Breast epithelium (tissue), 3 donors: Measurements from ENCODE around the gene MAGT1.

Experiments
- POLR2A ChIP-seq: fragments of 450-650 bp; IDR thresholded peaks from one replicate; pipeline ENCODE4 v1.6.1; 2016; ENCODE audit warnings: antibody characterized with exemption, mild to moderate bottlenecking, moderate library complexity
- TF ChIP-seq, protein P1 (sequence below), 3 donors: fragments of 450-650 bp; IDR thresholded peaks; one replicate each; pipeline ENCODE4 v1.5.1; 2016 to 2017; ENCODE audit warnings: antibody characterized with exemption in 3 of 3, mild to moderate bottlenecking in 3 of 3, moderate library complexity in 3 of 3

GRCh38 chrX:77937291-77937690, 42.1 kb upstream of the MAGT1 start:
- TF ChIP-seq, protein P1, sequence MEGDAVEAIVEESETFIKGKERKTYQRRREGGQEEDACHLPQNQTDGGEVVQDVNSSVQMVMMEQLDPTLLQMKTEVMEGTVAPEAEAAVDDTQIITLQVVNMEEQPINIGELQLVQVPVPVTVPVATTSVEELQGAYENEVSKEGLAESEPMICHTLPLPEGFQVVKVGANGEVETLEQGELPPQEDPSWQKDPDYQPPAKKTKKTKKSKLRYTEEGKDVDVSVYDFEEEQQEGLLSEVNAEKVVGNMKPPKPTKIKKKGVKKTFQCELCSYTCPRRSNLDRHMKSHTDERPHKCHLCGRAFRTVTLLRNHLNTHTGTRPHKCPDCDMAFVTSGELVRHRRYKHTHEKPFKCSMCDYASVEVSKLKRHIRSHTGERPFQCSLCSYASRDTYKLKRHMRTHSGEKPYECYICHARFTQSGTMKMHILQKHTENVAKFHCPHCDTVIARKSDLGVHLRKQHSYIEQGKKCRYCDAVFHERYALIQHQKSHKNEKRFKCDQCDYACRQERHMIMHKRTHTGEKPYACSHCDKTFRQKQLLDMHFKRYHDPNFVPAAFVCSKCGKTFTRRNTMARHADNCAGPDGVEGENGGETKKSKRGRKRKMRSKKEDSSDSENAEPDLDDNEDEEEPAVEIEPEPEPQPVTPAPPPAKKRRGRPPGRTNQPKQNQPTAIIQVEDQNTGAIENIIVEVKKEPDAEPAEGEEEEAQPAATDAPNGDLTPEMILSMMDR (IDR thresholded peaks at IDR 0.05): no peak
- no peak for TF ChIP-seq POLR2A
